HUDEP-2 (cell line): ENCODE data around the gene CNKSR1.

ENCODE experiments used
- DNase-seq, 76 experiments: peaks; one replicate each; lab custom pipeline; 2025; ENCODE audit not compliant: unreplicated experiment in 76 of 76; lab: John Stamatoyannopoulos, UW

The CNKSR1 gene, protein sequence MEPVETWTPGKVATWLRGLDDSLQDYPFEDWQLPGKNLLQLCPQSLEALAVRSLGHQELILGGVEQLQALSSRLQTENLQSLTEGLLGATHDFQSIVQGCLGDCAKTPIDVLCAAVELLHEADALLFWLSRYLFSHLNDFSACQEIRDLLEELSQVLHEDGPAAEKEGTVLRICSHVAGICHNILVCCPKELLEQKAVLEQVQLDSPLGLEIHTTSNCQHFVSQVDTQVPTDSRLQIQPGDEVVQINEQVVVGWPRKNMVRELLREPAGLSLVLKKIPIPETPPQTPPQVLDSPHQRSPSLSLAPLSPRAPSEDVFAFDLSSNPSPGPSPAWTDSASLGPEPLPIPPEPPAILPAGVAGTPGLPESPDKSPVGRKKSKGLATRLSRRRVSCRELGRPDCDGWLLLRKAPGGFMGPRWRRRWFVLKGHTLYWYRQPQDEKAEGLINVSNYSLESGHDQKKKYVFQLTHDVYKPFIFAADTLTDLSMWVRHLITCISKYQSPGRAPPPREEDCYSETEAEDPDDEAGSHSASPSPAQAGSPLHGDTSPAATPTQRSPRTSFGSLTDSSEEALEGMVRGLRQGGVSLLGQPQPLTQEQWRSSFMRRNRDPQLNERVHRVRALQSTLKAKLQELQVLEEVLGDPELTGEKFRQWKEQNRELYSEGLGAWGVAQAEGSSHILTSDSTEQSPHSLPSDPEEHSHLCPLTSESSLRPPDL

DNA sequence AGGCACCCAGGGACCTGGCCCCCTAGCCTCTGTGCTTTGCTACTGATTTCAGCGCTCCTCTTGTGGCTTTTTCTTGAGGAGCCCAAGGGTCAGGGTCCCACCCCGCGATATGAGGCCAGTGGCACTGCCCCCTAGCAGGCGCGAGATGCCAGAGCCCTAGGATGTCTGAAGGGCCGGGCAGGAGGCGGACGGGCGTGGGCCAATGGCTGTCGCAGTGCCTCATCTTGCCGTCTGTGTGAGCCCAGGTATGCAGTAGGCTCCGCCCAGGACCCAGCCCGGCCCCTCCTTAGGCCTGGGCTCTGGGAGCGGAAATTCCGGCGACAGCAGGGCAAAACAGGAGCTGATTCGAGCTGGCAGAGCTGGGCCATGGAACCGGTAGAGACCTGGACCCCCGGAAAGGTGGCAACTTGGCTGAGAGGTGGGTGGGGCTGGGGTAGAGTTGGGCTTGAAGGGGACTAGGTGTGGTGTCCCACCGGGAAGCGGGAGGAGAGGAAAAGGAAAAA is at the start of gene CNKSR1:
TSS of gene CNKSR1 (plus strand) at position 310 of the 503 bp plus-strand sequence. CDS start at position 367, 57 bp downstream.
- DNase-seq, result no peak

DNA sequence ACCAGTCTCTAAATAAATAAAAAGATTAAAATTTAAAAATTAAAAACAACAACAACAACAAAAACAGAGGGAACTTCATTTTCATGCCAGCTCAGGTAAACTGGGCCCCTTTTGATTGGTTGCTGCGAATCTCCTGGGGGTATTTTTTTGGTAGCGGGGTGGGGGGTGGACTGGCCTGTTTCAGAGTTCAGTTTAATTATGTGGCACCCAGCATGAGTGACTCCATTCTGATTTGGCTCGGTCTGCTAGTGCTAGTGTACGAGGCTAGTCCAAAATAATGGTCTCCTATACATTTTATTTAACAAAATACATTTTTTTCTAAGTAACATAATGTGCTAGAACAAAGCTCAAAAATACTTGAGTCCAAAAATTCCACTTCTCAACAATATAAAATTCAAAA is 47.5 kb upstream of the CNKSR1 start:
- DNase-seq, result no peak

- DNase-seq, result no peak
These were observed 46.6 kb upstream of the CNKSR1 start for GRCh38 chr1:26130695-26131094.

DNA sequence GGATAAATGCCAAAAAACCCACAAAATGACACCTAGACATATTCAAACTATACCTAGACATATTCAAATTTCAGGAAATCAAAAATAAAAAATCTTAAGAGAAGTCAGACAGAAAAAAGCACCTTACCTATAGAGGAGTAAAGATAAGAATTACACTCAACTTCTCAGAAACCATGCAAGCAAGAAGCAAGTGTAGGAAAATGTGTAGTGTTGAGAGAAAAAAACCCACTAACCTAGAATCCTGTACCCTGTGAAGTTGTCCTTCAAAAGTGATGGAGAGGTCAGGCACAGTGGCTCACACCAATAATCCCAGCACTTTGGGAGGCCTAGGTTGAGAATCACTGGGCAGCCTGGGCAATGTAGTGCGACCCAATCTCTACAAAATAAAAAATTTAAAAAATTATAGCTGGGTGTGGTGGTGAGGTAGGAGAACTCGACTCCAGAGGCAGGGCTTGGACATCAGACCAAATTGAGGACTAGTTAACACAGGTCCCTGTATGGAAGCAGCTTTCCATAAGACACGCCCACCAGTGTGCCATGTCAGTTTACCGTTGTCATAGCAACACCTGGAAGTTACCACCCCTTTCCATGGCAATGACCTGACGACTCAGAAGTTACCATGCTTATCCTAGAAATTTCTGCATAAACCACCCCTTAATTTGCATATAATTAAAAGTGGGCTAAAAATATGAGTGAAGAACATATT is 45.0 kb upstream of the CNKSR1 start:
- peak in 5 of 76 experiments; percentile 9 to 35 (median 18) for DNase-seq

DNA sequence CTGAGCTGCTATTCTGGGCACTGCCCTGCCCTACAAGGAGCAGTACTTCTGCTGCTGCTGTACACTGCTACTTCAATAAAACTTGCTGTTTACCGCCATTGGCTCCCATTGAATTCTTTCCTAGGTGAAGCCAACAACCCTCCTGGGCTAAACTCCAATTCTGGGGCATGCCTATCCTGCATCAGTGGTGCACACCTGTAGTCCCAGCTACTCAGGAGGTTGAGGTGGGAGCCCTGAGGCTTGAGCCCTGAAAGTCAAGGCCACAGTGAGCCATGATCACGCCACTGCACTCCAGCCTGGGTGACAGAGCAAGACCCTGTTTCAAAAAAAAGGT is 44.5 kb upstream of the CNKSR1 start:
- DNase-seq, result no peak

DNA sequence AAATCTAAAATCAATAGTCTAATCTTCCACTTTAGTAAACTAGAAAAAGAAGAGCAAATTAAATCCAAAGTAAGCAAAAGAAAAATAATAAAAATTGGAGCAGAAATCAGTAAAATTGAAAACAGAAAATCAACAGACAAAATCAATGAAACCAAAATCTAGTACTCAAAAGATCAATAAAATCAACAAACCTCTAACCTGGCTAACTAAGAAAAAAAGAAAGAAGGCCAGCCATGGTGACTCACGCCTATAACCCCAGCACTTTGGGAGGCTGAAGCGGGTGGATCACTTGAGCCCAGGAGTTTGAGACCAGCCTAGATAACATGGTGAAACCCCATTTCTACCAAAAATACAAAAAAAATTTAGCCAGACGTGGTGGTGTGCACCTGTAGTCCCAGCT is 42.8 kb upstream of the CNKSR1 start:
- DNase-seq, result no peak

DNA sequence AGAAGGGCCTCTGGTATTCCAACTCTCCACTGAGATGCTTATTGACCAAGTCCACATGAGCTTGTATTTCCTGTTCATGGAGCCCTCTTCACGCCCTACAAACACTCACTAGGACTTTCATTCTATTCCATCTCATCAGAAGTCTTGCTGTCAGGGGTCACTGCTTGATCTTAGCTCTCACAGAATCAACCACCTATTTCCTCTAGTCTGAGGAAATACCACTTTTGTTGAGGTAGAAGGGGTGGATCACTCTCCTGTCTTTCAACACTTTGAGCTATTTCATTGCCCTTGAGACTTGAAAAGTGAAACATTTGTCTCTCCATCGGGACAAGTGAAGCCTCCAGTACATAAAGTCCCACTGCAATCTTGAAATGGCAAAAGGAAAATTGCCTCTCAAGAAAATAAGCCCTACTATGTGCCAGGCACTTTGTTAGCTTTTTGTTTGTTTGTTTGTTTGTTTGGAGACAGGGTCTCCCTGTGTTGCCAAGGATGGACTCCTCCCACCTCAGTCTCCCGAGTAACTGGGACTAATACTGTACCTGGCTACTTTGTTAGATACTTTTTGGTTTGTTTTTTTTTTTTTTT is 38.2 kb upstream of the CNKSR1 start:
- no peak for DNase-seq

GRCh38 chr1:26142159-26142558 is 35.1 kb upstream of the CNKSR1 start:
- peak in 2 of 76 experiments; percentile 8 to 27 for DNase-seq

DNA sequence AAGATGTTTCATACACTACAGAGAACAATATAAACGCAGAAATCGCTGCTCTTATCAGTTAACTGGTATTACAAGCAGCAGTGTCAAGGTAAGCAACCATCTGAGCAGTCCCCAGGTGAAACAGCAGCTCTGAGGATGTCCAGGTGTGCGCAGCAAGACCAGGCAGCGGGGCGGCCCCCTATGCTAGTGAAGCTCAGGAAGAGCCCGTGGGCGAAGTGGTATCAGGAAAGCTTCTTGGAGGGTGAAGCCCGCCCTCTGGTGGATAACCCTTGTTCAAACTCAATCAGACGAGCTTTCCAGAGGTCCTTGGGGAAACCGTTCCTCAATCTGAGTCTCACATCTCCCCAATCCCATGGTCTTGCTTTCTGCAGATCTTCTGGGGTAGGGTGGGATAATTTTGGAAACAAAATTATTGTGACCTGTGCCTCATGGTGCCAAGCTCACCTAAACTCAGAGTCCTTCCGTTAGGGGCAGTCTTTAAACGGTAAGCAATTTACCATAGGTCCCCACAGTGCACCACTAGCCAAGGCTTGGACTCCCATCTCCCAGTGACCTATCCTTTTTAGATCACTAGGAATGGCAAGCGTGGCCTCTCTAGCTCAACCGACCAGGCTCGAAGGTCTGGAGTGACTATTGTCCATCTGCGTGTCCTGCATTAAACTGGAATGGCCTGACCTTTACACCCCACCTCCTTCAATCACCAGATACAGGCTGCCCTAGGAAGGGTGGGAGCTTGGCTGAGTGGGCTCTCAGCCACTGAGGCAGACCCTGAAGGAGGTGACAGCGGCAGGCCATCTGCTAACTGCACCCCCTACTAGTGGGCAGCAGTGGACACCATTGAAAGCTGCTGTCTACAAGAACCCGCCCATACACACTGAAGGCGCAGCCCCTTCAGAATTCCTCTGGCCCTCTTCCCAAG is 32.0 kb upstream of the CNKSR1 start:
- peak in 69 of 76 experiments; percentile 19 to 79 (median 59) for DNase-seq

- no peak for DNase-seq
These were observed 31.4 kb upstream of the CNKSR1 start for GRCh38 chr1:26145960-26146294.

DNA sequence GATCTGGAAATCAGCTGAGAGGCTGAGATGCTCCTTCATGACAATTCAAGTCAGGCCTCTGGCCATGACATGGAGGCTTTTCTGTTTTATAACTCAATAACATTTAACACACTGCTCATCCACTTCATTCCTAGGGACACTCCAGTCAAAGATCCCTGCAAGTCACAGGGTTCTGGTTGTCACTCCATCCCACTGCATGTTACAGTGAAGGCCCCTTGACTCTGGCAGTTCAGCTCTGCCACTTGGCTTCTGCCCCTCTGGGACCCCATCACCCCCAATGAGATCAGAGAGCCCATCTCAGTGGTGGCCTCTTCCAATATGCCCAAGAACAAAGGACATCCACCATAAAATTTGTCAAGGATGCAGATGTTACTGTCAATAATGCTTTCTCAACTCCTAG is 28.4 kb upstream of the CNKSR1 start:
- no peak for DNase-seq

GRCh38 chr1:26153966-26154532 is 23.2 kb upstream of the CNKSR1 start:
- DNase-seq, result no peak

- no peak for DNase-seq
These were observed 22.5 kb upstream of the CNKSR1 start for GRCh38 chr1:26154750-26155149.

GRCh38 chr1:26155370-26156284 is 21.7 kb upstream of the CNKSR1 start:
- no peak for DNase-seq

- peak in 5 of 76 experiments; percentile 6 to 57 (median 37) for DNase-seq
These were observed 20.8 kb upstream of the CNKSR1 start for GRCh38 chr1:26156285-26157038.

DNA sequence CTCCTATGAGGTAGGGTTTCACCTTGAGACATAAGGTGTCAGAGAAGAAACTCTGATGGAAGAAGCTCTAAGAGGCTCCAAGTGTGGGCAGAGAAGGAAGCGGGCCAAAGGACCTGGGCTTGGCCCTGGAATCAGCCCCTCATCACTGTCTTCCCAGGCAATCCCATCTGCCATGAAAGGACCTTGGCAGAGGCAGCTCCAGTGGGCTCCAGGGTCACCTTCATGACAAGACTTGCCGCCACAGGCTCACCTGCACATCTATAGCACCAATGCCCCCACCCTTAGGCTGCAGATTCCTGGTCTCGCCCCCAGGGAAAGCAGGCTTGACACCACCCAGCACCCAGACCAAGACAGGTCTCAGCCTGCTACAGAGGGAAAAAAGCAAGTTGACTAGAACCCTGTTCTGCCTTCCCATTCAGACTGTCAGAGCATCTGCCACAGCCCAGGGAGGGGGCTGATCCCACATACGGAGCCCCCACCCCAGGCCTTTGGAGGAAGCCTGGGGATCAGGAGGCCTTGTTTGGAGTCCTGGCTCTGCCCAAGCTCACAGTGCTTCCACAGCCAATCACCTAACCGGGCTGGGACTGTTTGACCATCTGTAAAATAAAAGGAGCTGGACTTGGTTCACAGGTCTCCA is 18.9 kb upstream of the CNKSR1 start:
- no peak for DNase-seq
